ENCODE data around the gene CAMK2B.

- TF ChIP-seq CTCF (conservative IDR thresholded peaks at IDR 0.05; ENCODE audit: low read depth, low read length) (no peak), EZH2 (IDR thresholded peaks at IDR 0.05; ENCODE audit: borderline replicate concordance, low read depth, low read length, poor library complexity, severe bottlenecking) (no peak)
Measured at GRCh38 chr7:44217223-44217714, 108.1 kb downstream of the CAMK2B start.
